NCI-H524 (cell line): ENCODE results near the gene DRD5.

Source experiments
- DNase-seq, 2 experiments: peaks; one replicate each; lab custom pipeline; 2025; lab: John Stamatoyannopoulos, UW

The DRD5 gene

DNA sequence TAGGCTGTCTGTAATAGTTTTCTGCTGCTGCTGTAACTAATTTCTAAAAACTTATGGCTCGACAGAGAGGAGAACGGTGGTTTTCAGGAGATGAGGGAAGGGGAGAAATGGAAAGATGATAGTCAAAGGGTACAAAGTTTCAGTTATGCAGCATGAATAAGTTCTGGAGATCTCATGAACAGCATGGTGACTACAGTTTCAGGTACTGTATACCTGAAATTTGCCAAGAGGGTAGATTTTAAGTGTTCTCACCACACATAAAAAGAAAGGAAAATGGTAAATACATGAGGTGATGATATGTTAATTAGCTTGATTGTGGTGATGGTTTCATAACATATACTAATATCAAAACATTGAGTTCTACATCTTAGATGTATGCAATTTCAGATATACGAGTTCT is 34.9 kb downstream of the DRD5 start:
- no peak for DNase-seq

- no peak for DNase-seq
These were observed 38.9 kb downstream of the DRD5 start for GRCh38 chr4:9820343-9820742.

DNA sequence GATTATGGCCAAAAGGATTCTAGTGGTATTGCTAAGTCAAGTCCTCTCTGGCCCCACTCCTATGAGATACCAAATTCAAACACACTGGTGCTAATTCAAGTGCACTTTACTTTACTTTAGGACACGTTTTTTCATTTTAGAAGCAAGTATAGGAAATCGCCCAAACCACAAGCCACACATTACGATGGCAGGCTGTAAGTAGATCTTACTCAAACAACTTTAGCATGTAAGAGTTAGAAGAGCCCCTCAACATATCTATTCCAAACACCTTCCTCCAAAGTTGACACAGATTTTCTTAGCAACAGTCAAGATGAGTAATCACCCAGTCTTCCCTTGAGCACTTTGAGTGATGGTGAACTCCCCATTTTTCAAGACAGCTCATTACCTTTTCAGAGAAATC is 43.6 kb downstream of the DRD5 start:
- DNase-seq: no peak

DNA sequence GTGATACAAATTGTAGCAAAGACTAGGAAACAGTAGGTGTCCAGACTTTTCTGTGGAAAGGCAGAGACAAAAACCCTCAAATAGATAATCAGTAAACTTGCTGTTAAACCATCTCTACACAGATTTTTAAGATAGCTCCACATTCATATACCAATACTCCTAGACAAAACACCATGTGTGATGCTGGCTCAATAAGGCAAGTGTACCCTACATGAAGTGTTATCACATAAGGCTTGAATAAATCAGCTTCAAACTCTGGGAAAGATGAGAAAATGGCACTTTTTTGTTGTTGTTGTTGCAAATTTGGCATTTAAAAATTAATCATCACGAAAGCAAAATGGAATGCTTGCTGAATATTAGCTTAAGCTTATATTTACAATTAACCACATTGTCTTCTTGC is 45.1 kb downstream of the DRD5 start:
- no peak for DNase-seq

GRCh38 chr4:9832640-9833039 is 51.2 kb downstream of the DRD5 start:
- no peak for DNase-seq

DNA sequence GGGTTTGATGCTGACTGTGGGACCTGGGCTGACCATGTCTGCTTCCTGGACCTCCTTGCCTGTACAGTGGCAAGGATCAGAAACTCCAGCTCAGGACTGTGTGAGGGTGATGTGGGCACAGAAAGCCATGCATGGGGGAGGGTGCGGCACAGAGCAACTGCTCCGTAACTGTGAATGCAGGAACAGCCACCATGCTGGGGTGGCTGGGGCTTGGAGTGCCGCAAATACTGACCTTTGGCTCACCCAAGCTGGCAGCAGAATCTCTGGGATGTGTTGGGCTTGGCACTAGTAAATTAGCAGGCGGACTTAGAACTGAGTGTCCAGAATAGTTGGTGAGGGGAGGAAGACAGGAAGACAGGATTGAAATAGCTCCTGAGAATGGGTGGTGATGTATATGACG is 52.0 kb downstream of the DRD5 start:
- DNase-seq: no peak
